Calu3 (cell line): ENCODE results near the gene GALNT14. TPM values are rescaled to one million over a fixed set of nuclear protein-coding genes. Genes with fewer than 3 reads are reported as not detected.

Source experiments
- BruUV-seq: library from RNA; stranded (reverse); fragments of 400-500 nt; replicated peaks from 2 replicates; lab custom pipeline; 2021; lab: Mats Ljungman, UMichigan
- CTCF ChIA-PET: fragments of 300-600 bp; sonication (Branson Sonifier 250); formaldehyde crosslinking; loops from one replicate; lab custom pipeline; 2022; ENCODE audit warnings: antibody characterized with exemption; lab: Charles Lee
- DNase-seq: peaks from one replicate; pipeline ENCODE4 v3.0.0; 2022
- H3K27ac Mint-ChIP-seq: one replicate; pipeline ENCODE4 v1.8.0; 2022; ENCODE audit warnings: mixed read lengths; ENCODE audit not compliant: unreplicated experiment
- H3K27me3 Mint-ChIP-seq: one replicate; pipeline ENCODE4 v1.8.0; 2022; ENCODE audit warnings: mixed read lengths; ENCODE audit not compliant: unreplicated experiment
- H3K36me3 Mint-ChIP-seq: one replicate; pipeline ENCODE4 v1.8.0; 2022; ENCODE audit warnings: mild to moderate bottlenecking, moderate library complexity, mixed read lengths; ENCODE audit not compliant: insufficient read depth, unreplicated experiment
- H3K4me1 Mint-ChIP-seq: one replicate; pipeline ENCODE4 v1.8.0; 2022; ENCODE audit warnings: mild to moderate bottlenecking, low read depth, mixed read lengths; ENCODE audit not compliant: unreplicated experiment
- H3K4me3 Mint-ChIP-seq: one replicate; pipeline ENCODE4 v1.8.0; 2022; ENCODE audit warnings: mild to moderate bottlenecking, low read depth, moderate library complexity, mixed read lengths; ENCODE audit not compliant: unreplicated experiment
- H3K9me3 Mint-ChIP-seq: one replicate; pipeline ENCODE4 v1.8.0; 2022; ENCODE audit warnings: low read depth, mixed read lengths; ENCODE audit not compliant: unreplicated experiment
- CTCF ChIP-seq: fragments of 200-600 bp; IDR thresholded peaks from one replicate; pipeline ENCODE4 v1.8.0; 2022; ENCODE audit warnings: antibody characterized with exemption; ENCODE audit not compliant: unreplicated experiment
- intact Hi-C: fragments of 100-400 bp; cut with micrococcal nuclease; formaldehyde crosslinking; loops from one replicate; pipeline ENCODE4 v1.10.0; 2022; ENCODE audit not compliant: unreplicated experiment
- total RNA-seq: library from RNA; stranded (reverse); gene quantifications from 2 replicates; pipeline ENCODE4 v1.2.3, GENCODE V29; 2022

Gene GALNT14
- total RNA-seq, 1 experiment from 2014 or later, result 61.9 TPM

GRCh38 chr2:31047599-31047998, 90.6 kb downstream of the GALNT14 start:
- intact Hi-C loops, result no loop called here
- no peak overlapping the region for H3K4me3 Mint-ChIP-seq
- no peak overlapping the region for H3K27ac Mint-ChIP-seq
- H3K9me3 Mint-ChIP-seq, result no peaks in the 10 kb centered on the region
- DNase-seq, result no peak
- no peaks in the 10 kb centered on the region for H3K4me1 Mint-ChIP-seq
- no peak for TF ChIP-seq CTCF
- no peaks in the 10 kb centered on the region for H3K27me3 Mint-ChIP-seq
- BruUV-seq, result no TSS peak
- H3K36me3 Mint-ChIP-seq, result no peaks in the 10 kb centered on the region
- CTCF ChIA-PET, result interaction anchor here (0.7 kb wide), 1 partner anchor 64 kb away, joined by 4 read pairs; no protein-coding TSS in a partner anchor

- Mint-ChIP-seq H3K4me1 (no peaks in the 10 kb centered on the region), H3K36me3 (no peaks in the 10 kb centered on the region), H3K4me3 (no peak overlapping the region), H3K9me3 (peaks cover 4% of the 10 kb centered on the region), H3K27me3 (no peaks in the 10 kb centered on the region), H3K27ac (no peak overlapping the region)
- DNase-seq, result peak; percentile 6
- intact Hi-C loops, result no loop called here
- no peak for TF ChIP-seq CTCF
- no TSS peak for BruUV-seq
- CTCF ChIA-PET, result no interaction called here
Measured at GRCh38 chr2:31038385-31038784, 99.9 kb downstream of the GALNT14 start.

DNA sequence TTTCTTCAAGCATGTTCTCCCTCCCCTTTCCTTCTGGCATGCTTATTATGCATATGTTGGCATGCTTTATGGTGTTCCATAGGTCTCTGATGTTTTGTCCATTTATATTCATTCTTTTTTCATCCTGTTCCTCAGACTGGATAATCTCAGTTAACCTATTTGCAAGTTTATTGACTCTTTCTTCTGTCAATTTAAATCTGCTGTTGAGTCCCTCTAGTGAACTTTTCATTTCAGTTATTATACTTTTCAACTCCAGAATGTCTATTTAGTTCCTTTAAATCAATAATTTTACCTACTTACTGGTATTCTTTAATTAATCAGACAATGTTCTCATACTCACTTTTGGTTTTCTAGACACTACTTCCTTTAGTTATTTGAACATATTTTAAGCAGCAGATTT, 101.2 kb downstream of the GALNT14 start:
- CTCF ChIA-PET, result no interaction called here
- Mint-ChIP-seq H3K4me1 (no peaks in the 10 kb centered on the region), H3K27ac (no peak overlapping the region), H3K4me3 (no peak overlapping the region), H3K36me3 (no peaks in the 10 kb centered on the region), H3K27me3 (no peaks in the 10 kb centered on the region), H3K9me3 (peaks cover 4% of the 10 kb centered on the region)
- no TSS peak for BruUV-seq
- intact Hi-C loops, result no loop called here
- TF ChIP-seq CTCF, result no peak
- no peak for DNase-seq

GRCh38 chr2:31033032-31033431, 105.2 kb downstream of the GALNT14 start:
- TF ChIP-seq CTCF, result no peak
- no TSS peak for BruUV-seq
- H3K4me3 Mint-ChIP-seq, result no peak overlapping the region
- H3K27ac Mint-ChIP-seq, result no peak overlapping the region
- intact Hi-C loops, result no loop called here
- no peaks in the 10 kb centered on the region for H3K27me3 Mint-ChIP-seq
- H3K36me3 Mint-ChIP-seq, result no peaks in the 10 kb centered on the region
- CTCF ChIA-PET, result interaction anchor here (0.7 kb wide), 1 partner anchor 13 kb away, joined by 3 read pairs; no protein-coding TSS in a partner anchor
- H3K9me3 Mint-ChIP-seq, result peaks cover 4% of the 10 kb centered on the region
- no peak for DNase-seq
- H3K4me1 Mint-ChIP-seq, result peaks cover 9% of the 10 kb centered on the region
